Omental fat pad (tissue), 4 donors: ENCODE measurements around the gene KCNH8. TPM values are rescaled to one million over a fixed set of nuclear protein-coding genes. Genes with fewer than 3 reads are reported as not detected.

ENCODE experiments used
- ATAC-seq: fragments of 150-250 bp; one replicate; pipeline ENCODE4 v1.9.1; 2016; ENCODE audit warnings: mild to moderate bottlenecking, moderate library complexity; ENCODE audit not compliant: low FRiP score
- DNase-seq: peaks from one replicate; pipeline ENCODE4 v3.0.0-alpha.2; 2019; ENCODE audit warnings: low spot score
- CTCF ChIP-seq, 3 donors: fragments of 450-650 bp; IDR thresholded peaks; one replicate each; pipeline ENCODE4 v1.5.1; 2016 to 2017; ENCODE audit warnings: antibody characterized with exemption in 3 of 3, mild to moderate bottlenecking in 3 of 3, moderate library complexity in 2 of 3
- small RNA-seq: library from RNA; depleted of rRNA; stranded (forward); fragments of <200 nt; gene quantifications from one replicate; pipeline ENCODE3, GENCODE V24; 2016
- total RNA-seq, 4 donors: library from RNA; depleted of rRNA; stranded (reverse); fragments of >200 nt; gene quantifications; one replicate each; pipeline ENCODE4 v1.1.0, GENCODE V29; 2016

Gene KCNH8
- total RNA-seq, 4 donors from 2014 or later = 0.09 TPM; not detected in 3

DNA sequence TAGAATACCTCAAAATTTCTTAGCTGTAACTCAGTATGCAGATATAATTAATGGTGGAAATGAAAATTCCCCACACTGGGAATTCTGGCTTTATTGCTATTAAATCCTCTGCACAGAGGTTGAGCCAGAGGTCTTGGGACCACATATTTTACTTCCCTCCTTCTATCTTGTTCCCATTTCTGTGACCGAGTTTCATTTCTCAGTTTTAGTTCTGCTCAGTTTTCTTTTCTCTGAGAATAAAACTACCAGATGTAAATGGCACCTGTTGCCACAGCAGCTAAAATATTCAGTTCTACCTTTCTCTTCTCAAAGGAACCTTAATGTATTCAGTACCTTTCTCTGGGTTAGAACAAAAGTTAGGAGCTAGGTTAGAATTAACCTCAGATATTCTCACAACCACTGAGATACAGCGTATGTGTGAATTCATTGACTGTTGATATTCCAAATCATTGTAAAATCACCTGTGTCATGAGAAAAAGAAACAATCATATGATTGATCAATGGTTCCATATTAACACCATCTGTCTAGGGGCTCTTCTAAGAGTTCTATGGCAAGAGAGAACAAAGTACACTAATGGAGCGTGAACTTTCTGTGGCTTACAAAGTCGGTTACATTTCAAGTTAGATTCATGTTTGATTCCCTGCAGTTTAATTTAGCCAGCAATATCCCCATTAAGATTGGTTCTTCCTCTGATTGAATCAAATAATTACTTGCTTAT, 411.6 kb downstream of the KCNH8 start:
- no peak for DNase-seq
- no peak for ATAC-seq
- TF ChIP-seq CTCF (IDR thresholded peaks at IDR 0.05) = no peak

DNA sequence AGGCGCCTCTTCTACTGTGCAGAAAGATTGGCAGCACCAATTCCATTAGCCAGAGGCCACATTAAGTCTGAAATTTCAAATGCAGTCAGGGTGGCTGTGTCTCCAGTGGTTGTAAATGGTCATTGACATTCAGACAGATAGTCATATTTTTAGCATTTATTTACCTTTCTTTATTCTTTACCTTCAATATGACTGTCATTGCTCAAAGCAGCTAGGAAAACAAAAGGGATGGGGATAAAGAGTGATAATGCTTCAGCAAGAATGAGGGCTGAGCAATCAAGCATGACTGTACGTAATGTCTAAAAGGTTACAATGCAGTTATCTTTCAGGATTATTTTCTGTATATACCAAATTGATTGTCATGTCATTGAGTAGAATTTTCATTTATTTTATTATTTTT, 425.3 kb downstream of the KCNH8 start:
- no peak for TF ChIP-seq CTCF (IDR thresholded peaks at IDR 0.05)
- ATAC-seq = no peak
- DNase-seq = no peak

GRCh38 chr3:19574268-19574667, 426.0 kb downstream of the KCNH8 start:
- no peak for ATAC-seq
- TF ChIP-seq CTCF (IDR thresholded peaks at IDR 0.05) = no peak
- no peak for DNase-seq

GRCh38 chr3:19576343-19576742, 428.0 kb downstream of the KCNH8 start:
- DNase-seq (no peak), ATAC-seq (no peak)
- no peak for TF ChIP-seq CTCF (IDR thresholded peaks at IDR 0.05)

Small RNAs within 50 kb of the gene (small RNA-seq; reads per million reads assigned to genes)
- gene MIR4791 = not detected
